Activated CD4-positive, alpha-beta T cell treated with anti-CD3 and anti-CD28 coated beads for 36 hours (primary cell): Measurements from ENCODE around the gene IFTAP. TPM values are rescaled to one million over a fixed set of nuclear protein-coding genes. Genes with fewer than 3 reads are reported as not detected.

Experiments used
- ATAC-seq: fragments of 200-7000 bp; cut with Tn5 transposase; one replicate; pipeline ENCODE4 v1.10.0; 2021; ENCODE audit warnings: mild to moderate bottlenecking, moderate library complexity
- CTCF ChIA-PET: fragments of 350-600 bp; sonication (Branson Sonifier 250); formaldehyde crosslinking; loops from one replicate; lab custom pipeline; 2021; ENCODE audit warnings: antibody characterized with exemption; lab: Charles Lee
- POLR2A ChIA-PET: fragments of 350-600 bp; sonication (Branson Sonifier 250); formaldehyde crosslinking; loops from one replicate; lab custom pipeline; 2021; ENCODE audit warnings: antibody characterized with exemption, inconsistent platforms; lab: Charles Lee
- DNase-seq: peaks from one replicate; pipeline ENCODE4 v3.0.0-alpha.2; 2020
- H3K27ac Mint-ChIP-seq: one replicate; pipeline ENCODE4 v1.8.0; 2021; ENCODE audit warnings: mixed read lengths
- H3K27me3 Mint-ChIP-seq: one replicate; pipeline ENCODE4 v1.8.0; 2021; ENCODE audit warnings: mixed read lengths
- H3K36me3 Mint-ChIP-seq: one replicate; pipeline ENCODE4 v1.8.0; 2021; ENCODE audit warnings: low read depth, mixed read lengths
- H3K4me1 Mint-ChIP-seq: one replicate; pipeline ENCODE4 v1.8.0; 2021; ENCODE audit warnings: mixed read lengths
- H3K4me3 Mint-ChIP-seq: one replicate; pipeline ENCODE4 v1.8.0; 2021; ENCODE audit warnings: mild to moderate bottlenecking, moderate library complexity, mixed read lengths
- H3K9me3 Mint-ChIP-seq: one replicate; pipeline ENCODE4 v1.8.0; 2021; ENCODE audit warnings: low read depth, mixed read lengths
- intact Hi-C, 2 experiments: fragments of 100-400 bp; cut with DNase I in 1 of 2; cut with micrococcal nuclease in 1 of 2; formaldehyde crosslinking; loops; one replicate each; pipeline versions ENCODE4 v1.14.2 to v1.15.1; 2022 to 2024; cut with DNase I, micrococcal nuclease
- total RNA-seq, 2 experiments: library from RNA; stranded (reverse); gene quantifications; one replicate each; pipeline ENCODE4 v1.2.3, GENCODE V29; 2021

IFTAP gene
- total RNA-seq, 2 experiments from 2014 or later, result 5.7 to 6.3 TPM

DNA sequence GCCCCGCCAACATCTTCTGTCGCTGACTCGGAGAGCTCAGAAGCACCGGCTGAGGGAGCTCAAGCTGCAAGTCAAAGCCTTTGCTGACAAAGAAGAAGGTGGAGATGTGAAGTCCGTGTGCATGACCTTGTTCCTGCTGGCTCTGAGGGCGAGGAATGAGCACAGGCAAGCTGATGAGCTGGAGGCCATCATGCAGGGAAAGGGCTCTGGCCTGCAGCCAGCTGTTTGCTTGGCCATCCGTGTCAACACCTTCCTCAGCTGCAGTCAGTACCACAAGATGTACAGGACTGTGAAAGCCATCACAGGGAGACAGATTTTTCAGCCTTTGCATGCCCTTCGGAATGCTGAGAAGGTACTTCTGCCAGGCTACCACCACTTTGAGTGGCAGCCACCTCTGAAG, 19.8 kb upstream of the IFTAP start:
- no peaks in the 10 kb centered on the region for H3K9me3 Mint-ChIP-seq
- no peak overlapping the region for H3K27ac Mint-ChIP-seq
- CTCF ChIA-PET, result interaction anchor here (6.8 kb wide), 1 partner anchor 11 kb away, joined by 37 read pairs; no protein-coding TSS in a partner anchor
- intact Hi-C loops, result no loop called here
- H3K36me3 Mint-ChIP-seq, result no peaks in the 10 kb centered on the region
- POLR2A ChIA-PET, result no interaction called here
- no peak for ATAC-seq
- peaks cover 23% of the 10 kb centered on the region for H3K27me3 Mint-ChIP-seq
- DNase-seq, result no peak
- H3K4me1 Mint-ChIP-seq, result no peaks in the 10 kb centered on the region
- H3K4me3 Mint-ChIP-seq, result no peak overlapping the region

DNA sequence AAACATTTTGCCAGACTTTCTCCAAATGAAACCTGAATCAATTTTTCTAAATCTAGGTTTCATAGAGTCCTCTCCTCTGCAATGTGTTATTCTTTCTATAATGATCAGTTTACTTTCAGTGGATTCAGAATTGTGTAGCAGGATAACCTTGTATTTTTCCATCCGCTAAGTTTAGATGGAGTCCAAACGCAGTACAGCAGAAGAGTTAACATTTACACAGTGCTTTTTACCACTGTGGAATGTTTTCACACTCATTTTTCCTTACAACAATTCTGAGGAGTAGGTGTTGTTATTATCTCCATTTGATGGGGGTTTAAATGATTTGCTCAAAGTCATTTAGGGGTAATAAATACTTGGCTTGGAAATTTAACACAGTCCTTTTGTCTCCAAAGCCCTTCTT, 16.9 kb upstream of the IFTAP start:
- intact Hi-C loops, result no loop called here
- Mint-ChIP-seq H3K27ac (no peak overlapping the region), H3K4me3 (no peak overlapping the region), H3K9me3 (no peaks in the 10 kb centered on the region), H3K36me3 (no peaks in the 10 kb centered on the region), H3K4me1 (no peaks in the 10 kb centered on the region), H3K27me3 (peaks cover 4% of the 10 kb centered on the region)
- CTCF ChIA-PET, result interaction anchor here (1.0 to 6.8 kb wide), 4 partner anchors 11 to 169 kb away, joined by 3 to 37 read pairs (median 10); no protein-coding TSS in a partner anchor
- POLR2A ChIA-PET, result no interaction called here
- DNase-seq, result no peak
- no peak for ATAC-seq

DNA sequence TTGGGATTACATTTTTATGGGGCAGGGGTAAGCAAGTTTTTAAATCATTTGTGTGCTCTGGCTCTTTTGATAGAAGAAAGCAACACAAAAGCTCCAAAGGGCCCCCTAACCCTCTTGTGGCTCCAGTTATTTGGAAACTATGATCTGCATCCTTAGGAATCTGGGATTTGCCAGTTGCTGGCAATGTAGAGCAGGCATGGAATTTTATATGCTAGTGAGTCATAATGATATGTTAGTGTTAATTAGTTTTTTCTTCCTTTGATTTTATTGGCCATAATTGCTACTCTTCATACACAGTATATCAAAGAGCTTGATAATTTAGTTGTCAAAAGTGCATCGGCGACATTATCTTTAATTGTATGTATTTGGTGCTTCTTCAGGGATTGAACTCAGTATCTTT, 16.4 kb upstream of the IFTAP start:
- Mint-ChIP-seq H3K36me3 (no peaks in the 10 kb centered on the region), H3K9me3 (no peaks in the 10 kb centered on the region), H3K4me3 (no peak overlapping the region), H3K4me1 (no peaks in the 10 kb centered on the region), H3K27ac (no peak overlapping the region), H3K27me3 (peaks cover 4% of the 10 kb centered on the region)
- ATAC-seq (no peak), DNase-seq (no peak)
- intact Hi-C loops, result no loop called here
- POLR2A ChIA-PET, result no interaction called here
- CTCF ChIA-PET, result interaction anchor here (0.6 to 6.8 kb wide), 3 partner anchors 14 to 318 kb away, joined by 3 to 37 read pairs (median 15); no protein-coding TSS in a partner anchor

DNA sequence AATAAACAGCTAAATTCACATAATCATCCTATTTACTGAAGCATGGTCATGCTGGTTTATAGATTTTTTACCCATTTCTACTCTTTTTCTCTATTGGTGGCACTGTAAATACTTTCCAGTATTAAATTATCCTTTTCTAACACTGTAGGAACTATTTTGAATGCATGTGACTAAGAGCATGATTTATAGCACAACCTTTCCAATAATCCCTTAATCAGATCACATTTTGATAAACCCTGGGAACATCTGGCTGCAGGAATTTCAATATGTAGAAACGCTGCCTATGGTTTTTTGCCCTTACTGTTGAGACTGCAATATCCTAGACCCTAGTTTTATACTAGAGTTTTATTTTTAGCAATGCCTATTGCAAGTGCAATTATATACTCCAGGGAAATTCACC, 15.8 kb upstream of the IFTAP start:
- no peaks in the 10 kb centered on the region for H3K4me1 Mint-ChIP-seq
- intact Hi-C loops, result no loop called here
- ChIA-PET POLR2A (no interaction called here), CTCF (interaction anchor here (6.8 kb wide), 1 partner anchor 15 kb away, joined by 37 read pairs; no protein-coding TSS in a partner anchor)
- H3K27me3 Mint-ChIP-seq, result peaks cover 3% of the 10 kb centered on the region
- ATAC-seq (no peak), DNase-seq (no peak)
- no peaks in the 10 kb centered on the region for H3K9me3 Mint-ChIP-seq
- H3K36me3 Mint-ChIP-seq, result no peaks in the 10 kb centered on the region
- no peak overlapping the region for H3K4me3 Mint-ChIP-seq
- no peak overlapping the region for H3K27ac Mint-ChIP-seq

DNA sequence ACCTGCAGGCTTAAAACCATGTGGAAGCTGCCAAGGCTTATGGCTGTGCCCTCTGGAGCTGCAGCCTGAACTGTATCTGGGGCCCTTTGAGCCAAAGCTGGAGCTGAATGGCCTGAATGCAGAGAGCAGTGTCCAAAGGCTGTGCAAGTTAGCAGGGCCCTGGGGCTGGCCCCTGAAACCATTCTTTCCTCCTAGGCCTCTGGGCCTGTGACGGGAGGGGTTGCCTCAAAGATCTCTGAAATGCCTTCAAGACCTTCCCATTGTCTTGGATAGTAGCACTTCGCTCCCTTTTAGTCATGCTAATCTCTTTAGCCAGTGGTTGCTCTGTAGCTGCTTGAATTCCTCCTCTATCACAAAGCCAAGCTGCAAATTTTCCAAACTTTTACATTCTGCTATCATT, 12.8 kb upstream of the IFTAP start:
- no peak for ATAC-seq
- Mint-ChIP-seq H3K27me3 (peaks cover 3% of the 10 kb centered on the region), H3K27ac (no peak overlapping the region), H3K4me3 (no peak overlapping the region), H3K4me1 (no peaks in the 10 kb centered on the region), H3K9me3 (no peaks in the 10 kb centered on the region), H3K36me3 (no peaks in the 10 kb centered on the region)
- intact Hi-C loops, result loop anchor here in 1 of 2 experiments (5.0 kb wide), 1 partner anchor 51 kb away; no protein-coding TSS in a partner anchor
- DNase-seq, result no peak
- POLR2A ChIA-PET, result no interaction called here
- CTCF ChIA-PET, result interaction anchor here (1.3 to 1.4 kb wide), 2 partner anchors 18 to 165 kb away, joined by 4 to 5 read pairs; no protein-coding TSS in a partner anchor

DNA sequence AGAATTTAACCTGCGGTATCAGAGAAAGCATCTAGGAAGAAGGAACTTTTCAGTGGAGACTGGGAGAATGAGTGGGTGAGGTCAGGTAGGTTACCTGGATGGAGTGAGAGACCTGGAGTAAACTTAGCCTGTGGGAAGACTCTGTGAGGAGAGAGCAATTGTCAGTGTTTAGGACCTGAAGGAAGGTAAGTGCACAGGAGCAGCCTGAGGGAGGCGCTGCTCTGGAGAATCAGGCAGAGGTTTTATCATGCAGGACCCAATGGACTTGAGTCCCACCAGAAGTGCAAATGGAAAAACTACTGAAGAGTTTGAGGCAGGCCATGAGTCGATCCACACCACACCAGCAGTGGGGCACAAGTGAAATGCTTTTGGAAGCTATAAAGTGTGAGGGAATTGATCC, 10.6 kb upstream of the IFTAP start:
- H3K9me3 Mint-ChIP-seq, result no peaks in the 10 kb centered on the region
- H3K27me3 Mint-ChIP-seq, result peaks cover 6% of the 10 kb centered on the region
- POLR2A ChIA-PET, result no interaction called here
- no peak for ATAC-seq
- H3K36me3 Mint-ChIP-seq, result no peaks in the 10 kb centered on the region
- CTCF ChIA-PET, result no interaction called here
- no peak overlapping the region for H3K4me3 Mint-ChIP-seq
- intact Hi-C loops, result loop anchor here in 1 of 2 experiments (5.0 kb wide), 1 partner anchor 49 kb away; no protein-coding TSS in a partner anchor
- no peak overlapping the region for H3K27ac Mint-ChIP-seq
- no peaks in the 10 kb centered on the region for H3K4me1 Mint-ChIP-seq
- no peak for DNase-seq

DNA sequence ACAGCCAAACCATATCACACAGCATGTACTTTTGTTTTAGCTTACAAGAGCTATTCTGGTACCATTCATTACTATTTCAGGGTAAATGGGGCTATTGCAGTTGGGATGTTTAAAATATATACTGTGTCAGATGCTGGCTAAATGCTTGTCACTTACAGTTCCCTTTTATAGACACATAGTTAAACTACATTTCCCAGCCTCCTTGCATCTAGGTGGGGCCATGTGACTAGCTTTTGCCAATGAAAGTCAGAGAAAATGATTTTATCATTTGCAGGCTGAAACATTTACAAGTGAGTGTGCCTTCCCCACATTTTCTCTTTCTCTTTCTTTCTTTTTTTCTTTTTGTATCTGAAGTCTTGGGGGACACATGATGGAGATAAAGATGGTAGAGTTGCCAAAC, 7.8 kb upstream of the IFTAP start:
- Mint-ChIP-seq H3K4me3 (no peak overlapping the region), H3K27ac (no peak overlapping the region), H3K36me3 (no peaks in the 10 kb centered on the region), H3K4me1 (no peaks in the 10 kb centered on the region), H3K9me3 (no peaks in the 10 kb centered on the region), H3K27me3 (peaks cover 13% of the 10 kb centered on the region)
- ATAC-seq, result no peak
- intact Hi-C loops, result no loop called here
- CTCF ChIA-PET, result interaction anchor here (0.6 to 1.2 kb wide), 2 partner anchors 127 to 160 kb away, joined by 3 read pairs; no protein-coding TSS in a partner anchor
- POLR2A ChIA-PET, result no interaction called here
- no peak for DNase-seq

DNA sequence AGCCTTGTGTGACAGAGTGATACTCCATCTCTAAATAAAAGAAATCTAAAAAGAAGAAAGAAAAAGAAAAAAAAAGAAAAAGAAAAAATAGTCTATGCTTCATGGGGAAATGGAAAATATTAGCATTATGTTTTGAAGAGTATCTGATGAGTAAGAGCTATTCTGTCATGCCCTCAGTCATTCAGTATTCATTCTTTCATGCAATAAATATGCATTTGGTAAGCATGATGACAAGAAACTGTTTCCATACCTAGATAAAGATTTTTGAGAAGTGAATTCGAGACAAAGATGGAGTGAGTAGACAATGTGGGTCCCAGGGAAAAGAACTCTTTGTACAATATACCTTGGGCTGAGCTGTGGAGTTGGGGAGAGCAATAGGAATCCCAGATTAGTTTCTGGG, 6.2 kb upstream of the IFTAP start:
- DNase-seq (no peak), ATAC-seq (no peak)
- H3K27me3 Mint-ChIP-seq, result peaks cover 19% of the 10 kb centered on the region
- H3K4me3 Mint-ChIP-seq, result no peak overlapping the region
- H3K36me3 Mint-ChIP-seq, result no peaks in the 10 kb centered on the region
- intact Hi-C loops, result no loop called here
- POLR2A ChIA-PET, result no interaction called here
- no peaks in the 10 kb centered on the region for H3K4me1 Mint-ChIP-seq
- no peaks in the 10 kb centered on the region for H3K9me3 Mint-ChIP-seq
- CTCF ChIA-PET, result interaction anchor here (0.7 to 1.4 kb wide), 4 partner anchors 11 to 254 kb away, joined by 3 to 4 read pairs (median 4); no protein-coding TSS in a partner anchor
- H3K27ac Mint-ChIP-seq, result no peak overlapping the region

DNA sequence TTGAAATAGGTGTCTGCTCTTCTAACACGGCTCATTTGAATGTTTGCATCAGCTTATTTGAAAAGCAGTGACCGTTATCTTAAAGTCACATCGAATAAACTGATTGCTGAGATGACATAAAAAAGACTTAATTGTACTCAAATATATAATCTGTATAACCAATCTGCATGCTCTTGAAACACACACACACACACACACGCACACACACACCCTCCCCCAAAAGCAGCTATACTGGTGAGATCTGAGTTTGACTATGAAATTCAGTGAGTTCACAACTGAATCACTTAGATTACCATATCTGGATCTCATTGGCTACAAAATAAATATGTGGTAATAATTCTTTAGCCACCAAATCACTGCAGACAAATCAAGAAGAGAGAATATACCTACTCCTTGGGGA, 3.8 kb upstream of the IFTAP start:
- Mint-ChIP-seq H3K27me3 (peaks cover 27% of the 10 kb centered on the region), H3K4me3 (no peak overlapping the region), H3K9me3 (no peaks in the 10 kb centered on the region), H3K4me1 (peaks cover 4% of the 10 kb centered on the region), H3K27ac (no peak overlapping the region), H3K36me3 (no peaks in the 10 kb centered on the region)
- intact Hi-C loops, result no loop called here
- DNase-seq (no peak), ATAC-seq (no peak)
- ChIA-PET POLR2A (no interaction called here), CTCF (interaction anchor here (0.8 to 2.6 kb wide), 2 partner anchors 26 to 156 kb away, joined by 3 to 11 read pairs; no protein-coding TSS in a partner anchor)

DNA sequence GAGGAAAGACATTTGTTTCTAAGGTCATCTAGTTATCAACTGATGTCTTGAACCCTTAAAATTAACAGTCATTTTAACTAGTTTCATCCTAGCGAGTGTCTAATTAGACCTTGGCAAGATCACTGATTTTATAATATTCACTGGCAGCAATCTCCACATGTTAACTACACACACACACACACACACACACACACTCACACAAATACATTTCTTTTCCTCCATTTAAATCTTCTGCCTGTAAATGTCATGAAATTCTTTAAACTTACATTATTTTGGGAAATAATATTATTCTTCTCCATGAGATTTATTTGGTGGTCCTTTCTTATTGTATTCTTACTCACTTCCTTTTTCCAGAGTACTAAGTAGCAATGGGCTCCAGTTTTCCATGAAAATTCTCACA, 2.9 kb upstream of the IFTAP start:
- intact Hi-C loops, result no loop called here
- Mint-ChIP-seq H3K36me3 (no peaks in the 10 kb centered on the region), H3K9me3 (no peaks in the 10 kb centered on the region), H3K4me3 (no peak overlapping the region), H3K27me3 (peaks cover 27% of the 10 kb centered on the region), H3K27ac (no peak overlapping the region), H3K4me1 (peaks cover 4% of the 10 kb centered on the region)
- ATAC-seq, result no peak
- CTCF ChIA-PET, result no interaction called here
- no peak for DNase-seq
- POLR2A ChIA-PET, result no interaction called here

DNA sequence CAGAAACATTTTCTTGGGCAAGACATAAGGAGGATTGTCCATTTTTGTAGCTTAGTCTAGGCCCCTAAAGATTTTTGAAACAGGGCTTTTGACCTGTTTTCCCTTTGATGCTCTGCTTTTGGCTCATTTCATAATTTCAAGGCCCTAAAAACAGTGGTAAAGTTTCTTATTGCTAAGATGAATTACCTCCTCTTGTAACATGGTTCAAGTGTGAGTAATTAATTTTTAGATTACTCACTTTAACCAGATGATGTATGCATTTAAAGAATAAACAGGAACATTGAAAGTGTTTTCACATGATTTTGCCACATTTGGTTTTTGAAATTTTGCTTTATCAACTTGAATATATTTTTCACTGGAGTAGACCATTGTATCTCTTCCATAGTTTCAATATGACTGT, 2.6 kb downstream of the IFTAP start:
- CTCF ChIA-PET, result no interaction called here
- POLR2A ChIA-PET, result no interaction called here
- ATAC-seq (no peak), DNase-seq (no peak)
- H3K4me3 Mint-ChIP-seq, result no peak overlapping the region
- peaks cover 17% of the 10 kb centered on the region for H3K27me3 Mint-ChIP-seq
- H3K27ac Mint-ChIP-seq, result no peak overlapping the region
- intact Hi-C loops, result no loop called here
- no peaks in the 10 kb centered on the region for H3K36me3 Mint-ChIP-seq
- no peaks in the 10 kb centered on the region for H3K9me3 Mint-ChIP-seq
- peaks cover 13% of the 10 kb centered on the region for H3K4me1 Mint-ChIP-seq

DNA sequence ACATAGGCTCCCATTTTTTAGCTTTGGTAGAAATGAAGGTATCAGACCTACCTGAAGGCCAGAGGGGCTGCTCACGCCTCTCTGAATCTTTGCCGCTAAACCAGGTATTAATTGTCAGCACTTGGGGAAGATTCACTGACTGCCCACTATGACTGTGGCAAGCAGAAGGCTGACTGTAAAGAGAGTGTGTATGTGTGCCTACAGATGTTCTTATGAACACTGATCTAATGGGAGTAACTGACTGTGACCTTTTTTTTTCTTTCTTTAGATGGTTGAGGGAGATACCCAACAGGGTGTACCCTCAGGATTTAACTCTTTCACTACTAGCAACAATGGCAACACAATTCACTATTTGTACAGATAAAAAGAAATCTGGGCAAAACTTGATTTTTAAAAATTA, 3.7 kb downstream of the IFTAP start, which contains the start of gene RAG2:
RAG2 (minus strand) TSS at position 186 of the 400 bp plus-strand sequence. CDS start 4,068 bp downstream, outside the sequence.
- CTCF ChIA-PET, result no interaction called here
- no peak for ATAC-seq
- Mint-ChIP-seq H3K36me3 (no peaks in the 10 kb centered on the region), H3K4me3 (no peak within 1 kb of the TSS), H3K9me3 (no peaks in the 10 kb centered on the region), H3K27me3 (peaks cover 18% of the 10 kb centered on the region), H3K4me1 (peaks cover 13% of the 10 kb centered on the region), H3K27ac (no peak within 1 kb of the TSS)
- no peak for DNase-seq
- POLR2A ChIA-PET, result no interaction called here
- intact Hi-C loops, result no loop called here
